CD4-positive, alpha-beta T cell treated with Interleukin-2 at 100 ng/mL for 4 hours (primary cell): ENCODE measurements around the gene ABL2.
A peak's percentile ranks its signal among the peaks of the same experiment; 100 is the strongest.

ENCODE experiments used
- DNase-seq: peaks from one replicate; pipeline ENCODE4 v3.0.0-alpha.2; 2020; ENCODE audit warnings: low spot score

ABL2 gene

DNA sequence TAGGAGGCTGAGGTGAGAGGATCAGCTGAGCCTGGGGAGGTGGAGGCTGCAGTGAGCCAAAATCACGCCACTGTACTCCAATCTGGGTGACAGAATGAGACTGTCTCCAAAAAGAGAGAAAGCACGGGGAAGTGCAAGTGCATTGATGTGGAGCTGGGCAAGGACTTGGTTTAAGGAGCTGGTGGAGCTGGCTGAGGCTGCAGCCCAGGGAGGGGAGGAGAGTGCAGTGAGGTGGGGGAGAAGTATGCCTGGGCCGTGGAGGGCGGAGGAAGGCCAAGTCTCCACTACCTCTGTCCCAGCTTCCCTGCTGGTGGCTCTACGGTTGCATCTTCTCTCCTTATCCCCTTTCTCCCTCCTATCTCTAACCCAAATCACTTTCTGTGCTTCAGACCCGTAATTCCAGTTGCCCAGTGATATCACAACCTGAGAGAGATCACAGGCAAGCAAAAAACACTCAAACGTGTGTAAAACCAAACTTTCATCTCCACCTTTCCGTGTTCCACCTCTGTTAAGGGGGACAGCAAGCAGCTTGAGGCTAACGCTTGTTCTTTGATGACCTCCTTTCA lies 136.5 kb downstream of the ABL2 start:
- no peak for DNase-seq

DNA sequence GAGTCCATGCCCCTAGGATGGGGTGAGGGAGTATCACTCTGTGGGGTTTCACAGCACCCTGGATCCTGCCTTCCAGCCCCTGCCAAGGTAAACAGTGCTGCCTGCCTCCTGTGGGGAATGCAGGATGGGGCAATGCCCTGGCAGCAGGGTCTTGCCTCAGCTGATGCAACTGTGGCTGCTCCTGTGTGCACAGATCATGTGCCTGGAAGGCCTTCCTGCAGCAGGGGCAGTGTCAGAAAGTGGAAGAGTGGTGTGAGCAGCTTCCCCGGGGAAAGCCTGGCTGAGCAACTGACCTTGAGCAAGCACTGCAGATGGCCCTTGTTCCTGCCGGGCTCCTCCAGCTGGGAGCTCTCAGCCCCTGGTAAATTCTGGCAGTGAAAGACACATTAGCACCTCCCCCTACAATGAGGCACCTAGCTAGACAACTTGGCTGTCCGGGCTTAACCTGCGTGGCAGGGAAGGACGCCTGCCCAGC lies 137.7 kb downstream of the ABL2 start:
- no peak for DNase-seq

DNA sequence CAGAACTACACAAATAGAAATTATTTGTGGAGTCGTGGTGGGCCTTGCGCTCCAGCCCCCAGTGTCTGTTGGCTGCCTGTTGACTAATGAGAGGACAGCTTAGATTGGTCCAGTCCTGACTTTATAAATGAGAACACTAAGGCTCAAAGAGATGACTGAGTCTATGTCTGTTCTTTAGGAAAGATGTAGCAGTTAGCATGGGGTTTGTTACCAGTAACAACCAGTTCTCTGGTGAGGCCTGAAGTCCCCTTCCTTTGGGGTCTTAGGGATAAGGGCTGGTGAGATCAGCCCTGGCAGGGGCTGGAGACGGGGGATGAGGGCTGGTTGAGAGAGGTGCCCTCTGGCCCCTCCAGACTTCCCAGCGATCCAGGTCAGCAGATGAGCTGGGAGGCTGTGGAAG lies 138.6 kb downstream of the ABL2 start:
- DNase-seq, result no peak

DNA sequence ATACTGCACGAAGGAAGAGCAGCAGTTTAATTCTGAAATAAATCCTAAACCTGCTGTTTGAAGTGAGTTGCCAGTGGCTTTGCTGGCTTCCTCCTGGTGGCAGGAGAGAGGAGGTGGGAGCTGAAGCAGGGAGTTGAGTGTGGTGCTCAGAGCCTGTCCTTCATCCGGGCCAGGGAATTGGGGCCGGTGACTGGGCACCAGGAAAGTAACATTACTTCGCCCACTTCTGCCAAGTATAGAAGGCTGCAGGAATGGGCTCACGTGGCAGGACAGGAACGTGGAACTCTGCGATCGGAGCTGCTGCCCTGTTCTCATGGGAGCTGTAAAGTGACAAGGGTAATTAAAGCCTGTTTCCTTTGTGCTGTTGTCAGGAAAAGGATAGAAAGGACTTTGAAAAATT lies 139.0 kb downstream of the ABL2 start:
- no peak for DNase-seq

DNA sequence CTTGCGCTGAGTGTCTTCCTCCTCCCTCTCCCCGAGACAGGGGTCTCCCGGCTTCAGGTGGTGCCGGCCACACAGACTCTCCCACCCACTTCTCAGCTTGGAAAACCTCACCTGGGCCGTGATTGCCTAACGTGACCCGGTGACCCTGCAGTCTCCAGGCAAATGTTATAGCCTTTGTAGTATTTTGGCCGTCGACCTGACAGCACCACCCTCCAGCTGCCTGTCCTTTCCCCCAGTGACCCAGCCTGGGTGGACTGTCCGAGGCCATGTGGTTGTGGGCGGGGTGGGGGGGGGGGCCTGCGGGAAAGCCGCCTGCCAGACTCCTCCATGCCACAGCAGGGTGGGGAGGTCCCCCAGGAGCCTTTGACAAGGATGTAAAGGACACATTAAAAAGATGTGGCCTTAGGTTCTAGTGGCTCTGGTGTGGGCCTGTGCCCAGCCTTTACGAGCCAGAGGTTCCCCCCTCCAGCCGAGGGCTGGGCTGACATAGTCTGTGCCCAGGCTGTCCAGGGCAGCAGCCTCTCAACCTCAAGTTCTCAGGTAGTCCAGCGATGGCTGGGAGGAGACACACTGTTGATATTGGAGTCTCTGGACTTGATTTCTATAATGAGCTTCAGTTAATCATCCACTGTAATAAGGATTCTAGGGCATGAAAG lies 139.5 kb downstream of the ABL2 start:
- DNase-seq, result no peak

DNA sequence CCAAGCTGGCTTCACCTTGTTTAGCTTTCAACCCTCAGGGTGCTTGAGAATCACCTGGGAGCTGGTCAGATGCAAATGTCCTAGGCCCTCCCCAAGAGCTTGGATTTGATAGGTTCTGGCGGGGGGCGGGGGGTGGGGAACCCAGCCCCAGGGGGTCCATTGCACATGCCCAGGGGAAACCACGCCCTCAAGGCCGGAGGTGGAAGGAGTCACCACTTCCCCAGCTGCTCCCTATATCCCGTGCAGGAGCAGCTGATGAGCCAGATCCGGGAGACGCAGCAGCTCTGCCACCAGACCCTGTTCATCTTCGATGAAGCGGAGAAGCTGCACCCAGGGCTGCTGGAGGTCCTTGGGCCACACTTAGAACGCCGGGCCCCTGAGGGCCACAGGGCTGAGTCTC lies 141.8 kb downstream of the ABL2 start:
- no peak for DNase-seq

DNA sequence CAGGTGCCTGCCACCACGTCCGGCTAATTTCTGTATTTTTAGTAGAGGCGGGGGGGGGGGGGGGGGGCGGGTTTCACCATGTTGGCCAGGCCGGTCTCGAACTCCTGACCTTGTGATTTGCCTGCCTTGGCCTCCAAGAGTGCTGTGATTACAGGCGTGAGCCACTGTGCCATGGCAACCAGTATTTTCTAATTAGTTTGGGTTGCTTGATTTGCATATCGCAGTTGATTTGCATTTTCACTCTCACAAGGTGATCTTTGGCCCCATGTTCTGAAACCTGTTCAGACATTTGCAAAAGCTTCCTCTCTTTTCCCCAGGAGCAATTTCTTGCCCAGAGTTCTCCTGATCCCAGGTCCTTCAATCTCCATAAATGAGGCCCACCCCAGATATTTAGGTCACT lies 145.9 kb downstream of the ABL2 start:
- no peak for DNase-seq

DNA sequence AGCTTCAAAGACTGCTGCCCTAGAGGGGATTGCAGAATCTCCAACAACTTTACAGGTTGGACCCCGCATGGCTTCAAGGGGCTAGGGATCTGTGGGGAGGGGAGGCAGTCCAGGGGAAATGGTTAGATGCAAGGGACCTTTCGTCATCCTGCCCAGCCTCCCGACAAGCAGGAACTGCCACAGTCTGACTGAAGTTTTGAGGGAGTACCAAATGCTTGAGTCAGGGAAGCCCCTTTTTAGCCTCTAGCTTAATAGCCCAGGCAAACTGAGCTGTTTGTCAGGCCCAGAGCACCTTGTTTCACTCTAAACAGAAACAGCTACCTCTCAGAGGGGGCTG lies 146.5 kb downstream of the ABL2 start:
- peak; percentile 20 for DNase-seq

DNA sequence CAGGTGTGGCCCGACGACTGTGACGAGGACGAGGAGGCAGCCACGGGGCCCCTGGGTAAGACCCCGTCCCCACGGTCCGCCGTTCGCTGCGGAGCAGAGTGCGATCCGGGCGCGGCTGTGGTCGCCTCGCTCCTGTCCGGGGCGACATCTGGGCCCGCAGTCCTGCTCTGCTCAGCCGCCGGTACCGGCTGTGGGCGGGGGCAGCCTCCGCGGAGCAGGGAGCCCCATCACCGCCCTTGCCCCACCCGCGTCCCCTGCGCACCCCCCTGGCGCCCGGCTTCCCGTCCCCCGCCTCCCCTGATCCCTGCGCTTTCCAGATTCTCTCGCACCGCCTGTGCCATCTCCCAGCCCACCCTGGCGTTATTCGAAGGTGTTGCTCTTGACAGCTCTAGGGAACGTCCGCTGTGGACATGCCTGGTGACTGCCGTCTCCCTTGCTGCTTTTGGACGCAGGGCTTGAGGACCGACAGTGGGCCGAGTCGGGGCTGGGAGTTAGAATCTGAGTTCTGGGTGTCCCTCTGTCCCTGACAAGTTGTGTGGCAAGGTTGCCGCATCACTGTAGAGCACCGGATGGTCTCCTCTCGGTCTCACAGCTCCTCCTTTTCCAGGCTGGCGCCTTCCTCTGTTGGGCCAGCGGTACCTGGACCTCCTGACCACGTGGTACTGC lies 147.0 kb downstream of the ABL2 start:
- DNase-seq, result peak; percentile 10

DNA sequence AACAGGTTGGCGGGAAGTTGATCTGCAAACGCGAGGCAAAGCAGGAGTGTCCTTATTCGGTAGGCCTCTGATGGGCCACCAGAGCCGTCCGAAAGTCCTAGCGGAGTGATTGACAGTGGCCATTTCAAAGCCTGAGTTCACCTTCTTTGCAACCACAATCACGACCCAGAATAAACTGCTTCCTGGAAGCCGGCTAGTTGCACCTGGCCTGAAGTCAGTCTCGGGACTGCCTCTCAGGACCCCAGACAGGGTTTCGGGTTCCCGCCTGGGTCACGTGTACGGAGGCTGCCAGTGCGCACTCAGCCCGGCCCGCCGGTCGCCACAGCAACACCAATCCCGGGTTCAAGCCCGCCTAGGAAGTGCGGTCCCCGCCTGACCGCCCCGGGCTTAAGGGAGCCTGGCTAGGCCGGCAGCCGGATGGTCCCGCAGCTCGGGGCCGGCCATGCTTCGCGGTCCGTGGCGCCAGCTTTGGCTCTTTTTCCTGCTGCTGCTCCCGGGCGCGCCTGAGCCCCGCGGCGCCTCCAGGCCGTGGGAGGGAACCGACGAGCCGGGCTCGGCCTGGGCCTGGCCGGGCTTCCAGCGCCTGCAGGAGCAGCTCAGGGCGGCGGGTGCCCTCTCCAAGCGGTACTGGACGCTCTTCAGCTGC lies 147.7 kb downstream of the ABL2 start, which contains the start of gene TOR3A:
Gene TOR3A, plus strand, starts transcription at position 384 of the 646 bp plus-strand sequence. Its CDS starts 59 bp downstream, at position 443.
- DNase-seq, result peak; percentile 81

DNA sequence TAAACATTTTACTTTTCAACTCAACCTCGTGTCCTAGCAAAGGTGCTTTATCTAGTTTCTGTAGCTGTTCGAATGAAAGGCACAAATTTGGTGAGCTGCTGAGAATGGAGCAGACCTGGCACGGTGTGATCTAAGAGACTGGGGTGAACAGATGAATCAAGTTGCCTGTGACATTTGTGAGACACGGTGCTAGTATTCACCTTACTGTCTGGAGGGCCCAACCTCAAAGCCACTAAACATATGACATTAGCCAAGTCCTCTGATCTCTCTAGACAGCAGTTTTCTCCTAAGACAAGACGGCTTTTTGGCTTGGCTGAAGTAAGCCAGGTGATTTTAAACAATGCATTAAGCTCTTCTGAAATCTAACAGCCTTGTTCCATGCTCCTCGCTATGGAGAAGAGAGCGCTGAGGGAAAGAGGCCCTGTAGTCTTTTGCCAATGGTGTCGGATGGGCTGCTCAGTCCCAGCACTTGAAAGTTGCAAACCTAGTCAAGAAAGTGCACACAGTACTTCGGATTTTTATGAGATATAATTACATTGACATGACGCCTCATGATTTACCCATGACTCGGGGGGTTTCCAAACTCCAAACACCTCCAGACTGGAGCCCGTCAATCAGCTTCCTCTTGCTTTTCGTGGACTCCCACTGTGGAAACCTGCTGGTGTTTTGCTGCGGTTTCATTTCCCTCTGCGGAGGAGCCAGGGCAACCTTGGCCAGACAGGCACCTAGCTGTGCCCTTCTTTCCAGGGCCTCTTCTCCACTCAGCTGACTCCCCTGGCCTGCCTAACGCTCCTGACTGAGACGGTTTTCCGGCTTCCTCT lies 148.4 kb downstream of the ABL2 start:
- DNase-seq, result peak; percentile 43

DNA sequence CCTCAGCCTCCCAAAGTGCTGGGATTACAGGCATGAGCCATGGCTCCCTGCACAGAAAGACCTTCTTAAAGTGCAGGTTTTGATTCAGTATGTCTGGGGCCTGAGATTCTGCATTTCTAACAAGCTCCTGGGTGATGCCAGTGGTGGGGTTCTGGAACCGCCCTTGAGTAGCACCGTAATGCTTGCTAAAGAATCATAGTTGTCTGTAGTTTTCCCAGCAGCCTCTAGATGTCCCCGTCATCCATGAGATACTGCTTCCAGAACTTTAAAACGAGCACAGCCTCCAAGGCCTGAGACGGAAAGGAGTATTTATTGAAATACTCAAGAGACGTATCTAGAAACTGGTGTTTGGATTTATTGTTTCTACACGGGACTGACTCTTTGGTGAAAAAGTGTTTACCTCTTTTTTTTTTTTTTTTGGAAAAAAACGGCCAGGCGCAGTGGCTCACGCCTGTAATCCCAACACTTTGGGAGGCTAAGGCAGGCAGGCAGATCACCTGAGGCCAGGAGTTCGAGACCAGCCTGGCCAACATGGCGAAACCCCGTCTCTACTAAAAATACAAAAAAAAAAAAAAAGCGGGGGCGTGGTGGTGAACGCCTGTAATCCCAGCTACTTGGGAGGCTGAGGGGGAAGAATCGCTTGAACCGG lies 150.2 kb downstream of the ABL2 start:
- DNase-seq, result peak; percentile 77

DNA sequence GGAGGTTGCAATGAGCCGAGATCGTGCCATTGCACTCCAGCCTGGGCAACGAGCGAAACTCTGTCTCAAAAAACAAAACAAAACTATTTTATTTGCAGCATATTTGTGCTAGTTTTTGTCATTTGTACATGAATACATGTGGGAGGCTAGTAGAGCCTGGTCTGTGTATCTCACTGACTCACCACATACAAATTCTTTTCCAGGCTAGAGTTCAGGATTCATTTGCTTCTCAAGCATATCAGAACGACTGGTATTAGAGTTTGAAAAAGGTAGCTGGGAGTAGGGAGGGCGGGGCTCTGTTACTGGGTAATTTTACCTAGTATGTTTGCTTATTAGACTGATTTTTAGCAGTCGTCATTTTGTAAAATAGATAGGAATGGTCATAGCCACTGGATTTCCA lies 152.1 kb downstream of the ABL2 start:
- DNase-seq, result no peak

DNA sequence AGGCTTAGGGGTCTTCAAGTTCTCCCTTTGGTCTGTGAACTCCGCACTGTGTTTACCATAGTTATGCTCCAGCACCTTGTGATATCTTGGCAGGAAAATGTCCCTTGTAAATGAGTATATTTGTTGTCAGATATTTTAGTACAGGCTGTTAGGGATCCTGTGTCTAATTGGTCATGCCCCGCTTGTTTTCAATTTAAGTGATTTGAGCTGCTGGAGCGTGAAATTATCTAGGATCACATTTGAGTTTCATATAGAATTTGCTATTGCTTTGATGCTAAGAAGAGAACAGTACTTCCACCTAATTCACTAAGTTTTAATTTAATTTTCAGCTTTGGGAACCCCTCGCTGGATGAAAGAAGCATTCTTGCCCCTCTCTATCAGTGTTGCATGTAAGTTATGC lies 163.0 kb downstream of the ABL2 start:
- DNase-seq, result no peak

DNA sequence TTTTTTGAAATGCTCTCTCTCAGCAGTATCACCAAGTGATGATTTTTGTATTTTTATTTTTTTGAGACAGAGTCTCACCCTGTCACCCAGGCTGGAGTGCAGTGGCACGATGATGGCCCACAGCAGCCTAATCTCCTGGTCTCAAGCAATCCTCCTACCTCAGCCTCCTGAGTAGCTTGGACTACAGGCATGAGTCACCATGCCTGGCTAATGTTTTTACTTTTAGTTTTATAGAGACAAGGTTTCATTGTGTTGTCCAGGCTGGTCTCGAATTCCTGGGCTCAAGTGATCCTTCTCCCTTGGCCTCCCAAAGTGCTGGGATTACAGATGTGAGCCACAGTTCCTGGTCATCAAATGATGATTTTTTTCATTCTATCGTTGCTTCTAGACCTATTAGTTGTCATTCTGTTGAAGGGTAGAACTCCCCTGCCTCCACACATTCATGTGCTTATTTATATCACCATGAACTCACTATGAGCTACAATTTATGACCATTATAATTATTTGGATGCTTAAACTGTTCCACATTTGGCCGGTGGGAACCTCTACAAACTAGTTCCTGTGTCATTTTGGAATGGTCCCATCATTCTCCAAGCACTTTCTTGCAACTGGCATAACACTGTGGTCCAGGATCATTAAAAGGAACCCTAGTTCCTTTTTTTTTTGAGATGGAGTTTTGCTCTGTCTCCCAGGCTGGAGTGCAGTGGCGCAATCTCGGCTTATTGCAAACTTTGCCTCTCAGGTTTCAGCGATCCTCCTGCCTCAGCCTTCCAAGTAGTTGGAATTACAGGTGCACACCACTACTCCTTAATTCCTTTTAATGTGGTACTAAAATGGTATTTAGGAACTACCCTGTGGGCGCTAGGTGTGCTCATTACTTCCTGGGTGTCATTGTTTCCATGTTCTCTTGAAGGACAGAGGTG lies 167.9 kb downstream of the ABL2 start:
- DNase-seq, result no peak

DNA sequence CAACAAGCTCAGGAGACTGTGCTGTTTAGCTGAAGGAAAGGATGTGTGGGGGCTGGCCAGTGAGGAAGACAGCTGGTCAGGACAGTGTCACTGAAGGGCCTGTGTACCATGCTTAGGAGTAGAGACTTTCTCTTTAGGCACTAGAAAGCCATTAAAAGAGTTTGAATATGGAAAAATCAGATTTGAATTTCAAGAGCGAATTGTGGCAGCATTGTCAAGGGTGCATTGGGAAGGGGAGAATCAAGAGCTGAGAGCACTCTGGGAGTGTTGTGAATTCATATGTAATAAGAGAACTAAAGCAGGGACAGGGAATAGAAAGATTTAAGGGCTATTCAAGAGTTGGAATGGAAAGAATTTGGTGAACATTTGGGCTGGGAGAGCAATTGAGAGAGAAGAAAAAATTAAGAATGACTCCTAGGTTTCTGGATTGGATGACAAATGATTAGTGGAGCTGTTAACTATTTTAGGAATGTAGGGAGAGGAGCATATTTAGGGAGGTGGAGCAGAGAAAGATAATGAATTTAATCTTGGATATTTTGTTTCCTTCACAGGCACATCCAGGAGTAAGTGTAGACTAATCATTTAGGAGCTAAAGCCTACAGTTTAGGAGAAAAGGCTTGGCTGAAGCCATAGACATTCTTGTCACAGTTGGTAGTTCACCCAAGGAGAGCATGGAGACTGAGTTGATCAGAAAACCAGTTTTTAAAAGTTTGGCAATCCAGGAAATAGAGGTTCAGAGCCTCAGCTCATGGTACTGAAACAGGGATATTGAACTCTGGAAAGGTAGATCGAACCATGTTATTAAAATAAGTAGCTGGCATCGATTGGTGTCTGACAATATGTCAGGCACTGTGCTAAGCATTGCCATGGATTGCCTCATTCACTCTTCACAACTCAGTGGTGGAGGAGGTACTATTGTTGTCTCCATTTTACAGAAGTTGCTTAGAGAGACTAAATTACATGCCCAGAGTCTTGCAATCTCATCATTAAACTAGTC lies 170.7 kb downstream of the ABL2 start:
- DNase-seq, result no peak

DNA sequence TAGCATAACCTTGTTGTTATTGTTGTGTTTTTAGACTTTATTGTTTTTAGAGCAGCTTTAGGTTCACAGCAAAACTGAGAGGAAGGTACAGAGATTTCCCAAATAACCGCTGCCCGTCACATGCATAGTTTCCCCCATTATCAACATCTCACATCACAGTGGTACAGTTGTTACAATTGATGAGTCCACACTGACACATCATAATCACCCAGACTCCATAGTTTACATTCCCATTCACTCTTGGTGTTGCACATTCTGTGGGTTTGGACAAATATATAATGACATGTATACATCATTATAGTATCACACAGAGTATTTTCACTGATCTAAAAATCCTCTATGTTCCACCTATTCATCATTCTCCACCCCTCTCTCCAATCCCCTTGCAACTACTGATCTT lies 173.5 kb downstream of the ABL2 start:
- DNase-seq, result no peak

DNA sequence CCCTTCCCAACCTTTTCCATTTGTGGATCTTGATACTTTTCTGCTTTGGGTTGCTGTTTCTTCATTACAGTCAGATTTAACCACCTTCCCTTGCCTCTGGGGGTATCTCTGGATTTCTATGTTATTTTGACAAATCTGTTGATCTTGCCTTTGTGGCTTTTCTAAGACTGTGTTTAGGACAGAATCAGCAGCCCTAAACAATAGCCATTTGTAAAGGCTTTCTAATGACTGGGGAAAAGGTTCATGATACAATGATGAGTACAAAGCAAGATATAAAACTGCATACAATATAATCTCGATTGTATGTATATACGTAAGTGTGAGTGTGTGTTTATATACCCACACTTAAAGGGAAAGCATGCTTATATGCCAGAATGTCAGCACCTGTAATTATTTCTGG lies 176.0 kb downstream of the ABL2 start:
- DNase-seq, result no peak

DNA sequence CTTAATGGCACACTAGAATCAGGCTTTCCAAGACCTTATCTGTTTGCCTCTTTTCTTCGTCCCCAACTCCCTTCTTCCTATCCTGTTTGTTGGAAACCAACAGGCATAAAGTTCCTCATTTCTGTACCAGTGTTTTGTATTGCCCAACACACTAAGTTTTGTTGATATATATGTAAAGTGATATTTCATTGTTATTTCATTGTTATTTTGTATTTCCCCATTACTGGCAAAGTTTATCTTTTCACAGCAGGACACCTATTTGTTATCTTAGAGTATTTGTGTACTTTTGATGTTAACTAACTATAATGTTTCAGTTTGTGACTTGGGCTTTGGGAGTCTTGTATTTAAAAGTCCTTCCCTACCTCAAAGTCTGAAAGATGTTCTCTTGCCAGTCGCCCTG lies 176.7 kb downstream of the ABL2 start:
- no peak for DNase-seq
